DND-41 (cell line): Measurements from ENCODE around the gene CLCA2.
A peak's percentile ranks its signal among the peaks of the same experiment; 100 is the strongest.

Experiments
- ATAC-seq: fragments of 200-7000 bp; cut with Tn5 transposase; 3 replicates; pipeline ENCODE4 v1.9.1; 2021; ENCODE audit warnings: low read depth; ENCODE audit not compliant: insufficient read depth
- DNase-seq: peaks from one replicate; pipeline ENCODE4 v3.0.0-alpha.2; 2020
- H2AFZ ChIP-seq: 2 replicates; pipeline ENCODE4 v1.6.0; 2012; ENCODE audit warnings: low read depth, low read length
- H3K27ac ChIP-seq: 2 replicates; pipeline ENCODE4 v1.5.1; 2012; ENCODE audit warnings: low read length, inconsistent platforms
- H3K27me3 ChIP-seq: fragments of 200-600 bp; sonication (generic); 2 replicates; pipeline ENCODE4 v1.6.0; 2012; ENCODE audit warnings: low read length, mild to moderate bottlenecking, inconsistent platforms; ENCODE audit not compliant: insufficient read depth, poor library complexity
- H3K36me3 ChIP-seq: 2 replicates; pipeline ENCODE4 v1.5.1; 2012; ENCODE audit warnings: low read length, inconsistent platforms; ENCODE audit not compliant: insufficient read depth
- H3K4me1 ChIP-seq: 2 replicates; pipeline ENCODE4 v1.5.1; 2012; ENCODE audit warnings: mild to moderate bottlenecking, low read length; ENCODE audit not compliant: insufficient read depth
- H3K4me2 ChIP-seq: 2 replicates; pipeline ENCODE4 v1.6.0; 2012; ENCODE audit warnings: mild to moderate bottlenecking, moderate library complexity, low read length, inconsistent platforms; ENCODE audit not compliant: insufficient read depth
- H3K4me3 ChIP-seq, 2 experiments: fragments of 200-600 bp in 1 of 2; shearing (Covaris generic) in 1 of 2; 2 replicates each; pipeline ENCODE4 v1.5.1; 2012 to 2016; ENCODE audit warnings: inconsistent platforms in 2 of 2, low read length in 2 of 2, mild to moderate bottlenecking in 2 of 2, low read depth in 1 of 2, moderate library complexity in 1 of 2
- H3K79me2 ChIP-seq: 2 replicates; pipeline ENCODE4 v1.6.0; 2012; ENCODE audit warnings: low read length, inconsistent platforms; ENCODE audit not compliant: insufficient read depth
- H3K9ac ChIP-seq: 2 replicates; pipeline ENCODE4 v1.6.0; 2012; ENCODE audit warnings: low read depth, mild to moderate bottlenecking, inconsistent platforms, low read length, moderate library complexity
- H3K9me3 ChIP-seq: 2 replicates; pipeline ENCODE4 v1.5.1; 2012; ENCODE audit warnings: low read length, moderate library complexity, mild to moderate bottlenecking, inconsistent platforms; ENCODE audit not compliant: insufficient read depth, severe bottlenecking
- H4K20me1 ChIP-seq: 2 replicates; pipeline ENCODE4 v1.6.0; 2012; ENCODE audit warnings: low read length; ENCODE audit not compliant: insufficient read depth
- CTCF ChIP-seq: IDR thresholded peaks from 2 replicates; pipeline ENCODE4 v1.5.1; 2012; ENCODE audit warnings: borderline replicate concordance, low read length, moderate library complexity, mild to moderate bottlenecking; ENCODE audit not compliant: poor library complexity, severe bottlenecking; ENCODE audit errors: extremely low read depth
- EZH2 ChIP-seq: IDR thresholded peaks from 3 replicates; pipeline ENCODE4 v1.6.1; 2012; ENCODE audit warnings: borderline replicate concordance, low read depth, mild to moderate bottlenecking, moderate library complexity, low read length, inconsistent platforms; ENCODE audit not compliant: severe bottlenecking

CLCA2 gene

GRCh38 chr1:86421601-86422280 is 2.2 kb upstream of the CLCA2 start:
- no peak overlapping the region for H3K9ac ChIP-seq
- no peak overlapping the region for H2AFZ ChIP-seq
- no peak overlapping the region for H3K4me3 ChIP-seq
- H3K4me1 ChIP-seq, result no peaks in the 10 kb centered on the region
- peaks cover 3% of the 10 kb centered on the region for H3K27me3 ChIP-seq
- no peak overlapping the region for H3K27ac ChIP-seq
- H3K9me3 ChIP-seq, result no peaks in the 10 kb centered on the region
- no peaks in the 10 kb centered on the region for H3K79me2 ChIP-seq
- ATAC-seq (no peak), DNase-seq (no peak)
- H4K20me1 ChIP-seq, result no peaks in the 10 kb centered on the region
- no peak for TF ChIP-seq CTCF
- TF ChIP-seq EZH2, result no peak
- H3K4me2 ChIP-seq, result no peak overlapping the region
- H3K36me3 ChIP-seq, result no peaks in the 10 kb centered on the region

GRCh38 chr1:86423473-86423872 is 498 bp upstream of the CLCA2 start:
- H3K9ac ChIP-seq, result no peak overlapping the region
- no peak overlapping the region for H3K4me2 ChIP-seq
- TF ChIP-seq EZH2, result no peak
- no peak for TF ChIP-seq CTCF
- H3K79me2 ChIP-seq, result no peaks in the 10 kb centered on the region
- no peaks in the 10 kb centered on the region for H3K9me3 ChIP-seq
- no peak overlapping the region for H3K4me3 ChIP-seq
- H3K4me1 ChIP-seq, result no peaks in the 10 kb centered on the region
- no peaks in the 10 kb centered on the region for H3K36me3 ChIP-seq
- DNase-seq (no peak), ATAC-seq (no peak)
- H3K27ac ChIP-seq, result no peak overlapping the region
- H2AFZ ChIP-seq, result no peak overlapping the region
- peaks cover 3% of the 10 kb centered on the region for H3K27me3 ChIP-seq
- H4K20me1 ChIP-seq, result no peaks in the 10 kb centered on the region

GRCh38 chr1:86429122-86429725 is 5.3 kb downstream of the CLCA2 start:
- peak; percentile 39; the same call in 2 of the 3 replicates for ATAC-seq
- Histone ChIP-seq H3K4me2 (peak overlapping the region; percentile 42; the same call in 1 of the 2 replicates), H3K9ac (no peak overlapping the region), H3K9me3 (no peaks in the 10 kb centered on the region), H3K79me2 (no peaks in the 10 kb centered on the region), H3K4me1 (peaks cover 21% of the 10 kb centered on the region), H3K27me3 (no peaks in the 10 kb centered on the region), H3K27ac (0 out of 2 replicates have a peak overlapping the region, but pooled peaks have one; percentile 31), H4K20me1 (no peaks in the 10 kb centered on the region), H3K4me3 (no peak overlapping the region), H3K36me3 (no peaks in the 10 kb centered on the region), H2AFZ (no peak overlapping the region)
- no peak for DNase-seq
- no peak for TF ChIP-seq CTCF
- TF ChIP-seq EZH2, result no peak
